Measurements from ENCODE around the gene PIGQ.
"Not testable (repeated sequence)": the region's sequence is repeated elsewhere in the genome, so short reads cannot be mapped to it uniquely, and the experiment has no call there.

The PIGQ gene

DNA sequence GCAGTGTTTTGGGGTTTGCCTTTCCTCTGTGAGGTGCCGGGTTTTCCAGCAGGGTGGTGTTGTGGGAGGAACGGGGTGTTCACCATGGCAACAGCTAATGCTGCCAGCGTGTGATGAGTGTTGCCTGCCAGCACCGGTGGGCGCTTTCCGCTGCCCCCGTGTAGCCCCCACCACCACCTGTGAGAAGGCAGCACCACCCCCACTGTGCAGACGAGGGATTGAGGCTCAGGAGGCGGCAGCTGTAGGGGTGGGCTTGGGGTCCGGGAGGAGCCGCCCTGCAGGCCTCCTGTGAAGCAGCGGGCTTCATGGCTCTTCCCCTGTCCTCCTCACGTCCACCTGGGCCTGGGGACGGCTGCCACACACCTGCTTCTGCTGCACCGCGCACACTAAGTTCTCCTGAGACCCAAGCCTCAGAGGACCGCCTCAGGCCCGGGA is 25.3 kb downstream of the PIGQ start:
- H3K9me3 ChIP-seq (ENCODE audit: control insufficient read depth, insufficient read depth, low read length): no peaks in the 10 kb centered on the region
- no peak for DNase-seq (ENCODE audit: low read depth, low spot score)
- H3K4me3 ChIP-seq (ENCODE audit: low read length): no peak overlapping the region
- H3K36me3 ChIP-seq (ENCODE audit: control insufficient read depth, insufficient read depth, low read length): peaks cover 6% of the 10 kb centered on the region; the same call in 1 of the 2 replicates
- H3K4me1 ChIP-seq (ENCODE audit: control insufficient read depth, insufficient read depth, low read length): peaks cover 3% of the 10 kb centered on the region; the same call in 1 of the 2 replicates
- no peak overlapping the region for H3K27ac ChIP-seq (ENCODE audit: low read length)
- no CpG with 5 or more reads among the region's 18 CpGs for WGBS (ENCODE audit: insufficient coverage, insufficient read length)
- no peaks in the 10 kb centered on the region for H3K27me3 ChIP-seq (ENCODE audit: control insufficient read depth, insufficient read depth, low read length)

- H3K9me3 ChIP-seq (ENCODE audit: control insufficient read depth, insufficient read depth, low read length): no peaks in the 10 kb centered on the region
- peaks cover 6% of the 10 kb centered on the region; the same call in 1 of the 2 replicates for H3K36me3 ChIP-seq (ENCODE audit: control insufficient read depth, insufficient read depth, low read length)
- H3K27ac ChIP-seq (ENCODE audit: low read length): no peak overlapping the region
- H3K4me3 ChIP-seq (ENCODE audit: low read length): no peak overlapping the region
- no peak for DNase-seq (ENCODE audit: low read depth, low spot score)
- H3K27me3 ChIP-seq (ENCODE audit: control insufficient read depth, insufficient read depth, low read length): no peaks in the 10 kb centered on the region
- peaks cover 1% of the 10 kb centered on the region; the same call in 1 of the 2 replicates for H3K4me1 ChIP-seq (ENCODE audit: control insufficient read depth, insufficient read depth, low read length)
- no CpG with 5 or more reads among the region's 34 CpGs for WGBS (ENCODE audit: insufficient coverage, insufficient read length)
These were observed 26.4 kb downstream of the PIGQ start for GRCh38 chr16:595942-596735.

- WGBS (ENCODE audit: insufficient coverage, insufficient read length): no CpG with 5 or more reads among the region's 12 CpGs
- H3K27me3 ChIP-seq (ENCODE audit: control insufficient read depth, insufficient read depth, low read length): no peaks in the 10 kb centered on the region
- DNase-seq (ENCODE audit: low read depth, low spot score): no peak
- no peak overlapping the region for H3K4me3 ChIP-seq (ENCODE audit: low read length)
- H3K4me1 ChIP-seq (ENCODE audit: control insufficient read depth, insufficient read depth, low read length): peaks cover 1% of the 10 kb centered on the region; the same call in 1 of the 2 replicates
- no peak overlapping the region for H3K27ac ChIP-seq (ENCODE audit: low read length)
- no peaks in the 10 kb centered on the region for H3K9me3 ChIP-seq (ENCODE audit: control insufficient read depth, insufficient read depth, low read length)
- peaks cover 6% of the 10 kb centered on the region; the same call in 1 of the 2 replicates for H3K36me3 ChIP-seq (ENCODE audit: control insufficient read depth, insufficient read depth, low read length)
These were observed 26.9 kb downstream of the PIGQ start for GRCh38 chr16:596736-597060.

DNA sequence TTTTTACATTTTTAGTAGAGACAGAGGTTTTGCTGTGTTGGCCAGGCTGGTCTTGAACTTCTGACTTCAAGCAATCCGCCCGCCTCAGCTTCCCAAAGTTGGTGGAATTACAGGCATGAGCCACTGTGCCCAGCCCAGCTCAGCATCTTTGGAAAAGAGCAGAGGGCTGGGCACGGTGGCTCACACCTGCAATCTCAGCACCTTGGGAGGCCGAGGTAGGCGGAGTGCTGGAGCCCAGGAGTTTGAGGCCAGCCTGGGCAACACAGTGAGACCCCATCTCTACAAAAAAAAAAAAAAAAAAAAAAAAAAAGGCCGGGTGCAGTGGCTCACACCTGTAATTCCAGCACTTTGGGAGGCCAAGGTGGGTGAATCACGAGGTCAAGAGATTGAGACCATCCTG is 27.9 kb downstream of the PIGQ start:
- H3K9me3 ChIP-seq (ENCODE audit: control insufficient read depth, insufficient read depth, low read length); H3K36me3 ChIP-seq (ENCODE audit: control insufficient read depth, insufficient read depth, low read length); H3K4me1 ChIP-seq (ENCODE audit: control insufficient read depth, insufficient read depth, low read length); H3K4me3 ChIP-seq (ENCODE audit: low read length); H3K27me3 ChIP-seq (ENCODE audit: control insufficient read depth, insufficient read depth, low read length); DNase-seq (ENCODE audit: low read depth, low spot score); H3K27ac ChIP-seq (ENCODE audit: low read length): not testable (repeated sequence)
- no CpG with 5 or more reads among the region's 7 CpGs for WGBS (ENCODE audit: insufficient coverage, insufficient read length)

- Histone ChIP-seq H3K27me3 (ENCODE audit: control insufficient read depth, insufficient read depth, low read length) (no peaks in the 10 kb centered on the region), H3K36me3 (ENCODE audit: control insufficient read depth, insufficient read depth, low read length) (peaks cover 6% of the 10 kb centered on the region; the same call in 1 of the 2 replicates), H3K4me3 (ENCODE audit: low read length) (no peak overlapping the region), H3K9me3 (ENCODE audit: control insufficient read depth, insufficient read depth, low read length) (no peaks in the 10 kb centered on the region), H3K27ac (ENCODE audit: low read length) (no peak overlapping the region), H3K4me1 (ENCODE audit: control insufficient read depth, insufficient read depth, low read length) (peaks cover 1% of the 10 kb centered on the region; the same call in 1 of the 2 replicates)
- WGBS (ENCODE audit: insufficient coverage, insufficient read length): no CpG with 5 or more reads among the region's 43 CpGs
- no peak for DNase-seq (ENCODE audit: low read depth, low spot score)
These were observed 29.3 kb downstream of the PIGQ start for GRCh38 chr16:598823-599739.

DNA sequence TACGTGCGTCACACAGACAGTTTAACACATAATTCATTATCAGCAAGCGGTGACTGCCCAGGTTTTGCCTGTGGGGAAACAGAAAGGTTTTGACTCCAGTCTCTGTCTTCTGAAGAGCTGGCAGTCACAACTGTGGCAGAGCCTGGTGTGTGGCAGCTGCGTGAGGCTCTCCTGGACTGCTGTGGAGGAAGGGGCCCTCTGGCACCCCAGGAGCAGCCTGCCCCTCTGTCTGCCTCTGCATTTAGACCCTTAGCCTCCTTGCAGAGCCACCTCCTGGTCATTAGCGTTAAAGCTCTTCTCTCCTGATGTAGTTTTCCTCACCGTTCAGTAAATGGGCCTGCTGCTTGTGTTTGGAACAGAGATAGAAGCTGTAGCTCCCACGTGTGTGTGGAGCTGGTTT is 31.0 kb downstream of the PIGQ start:
- WGBS (ENCODE audit: insufficient coverage, insufficient read length): no CpG with 5 or more reads among the region's 7 CpGs

DNA sequence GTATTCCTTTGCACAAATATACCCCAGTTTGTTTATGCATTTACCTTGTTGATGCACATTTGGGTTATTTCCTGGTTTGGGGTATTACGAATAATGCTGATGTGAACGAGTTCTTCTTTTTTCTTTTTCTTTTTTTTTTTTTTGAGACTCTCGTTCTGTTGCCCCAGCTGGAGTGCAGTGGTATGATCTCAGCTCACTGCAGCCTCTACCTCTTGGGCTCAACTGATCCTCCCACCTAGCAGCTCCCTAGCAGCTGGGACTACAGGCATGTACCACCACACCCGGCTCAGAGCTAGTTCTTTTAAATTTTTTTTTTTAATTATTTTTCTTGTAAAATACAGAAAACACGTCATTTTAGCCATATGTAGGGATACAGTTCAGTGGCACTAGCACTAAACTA is 34.2 kb downstream of the PIGQ start:
- Histone ChIP-seq H3K27ac (ENCODE audit: low read length) (no peak overlapping the region), H3K4me3 (ENCODE audit: low read length) (no peak overlapping the region), H3K9me3 (ENCODE audit: control insufficient read depth, insufficient read depth, low read length) (no peaks in the 10 kb centered on the region), H3K27me3 (ENCODE audit: control insufficient read depth, insufficient read depth, low read length) (no peaks in the 10 kb centered on the region), H3K4me1 (ENCODE audit: control insufficient read depth, insufficient read depth, low read length) (peaks cover 1% of the 10 kb centered on the region; the same call in 1 of the 2 replicates), H3K36me3 (ENCODE audit: control insufficient read depth, insufficient read depth, low read length) (peaks cover 3% of the 10 kb centered on the region; the same call in 1 of the 2 replicates)
- no peak for DNase-seq (ENCODE audit: low read depth, low spot score)
- WGBS (ENCODE audit: insufficient coverage, insufficient read length): no CpG with 5 or more reads among the region's 5 CpGs

More for the DNA sequence above, 31.0 kb downstream of the PIGQ start:
- no peaks in the 10 kb centered on the region for H3K27me3 ChIP-seq (ENCODE audit: control insufficient read depth, insufficient read depth, low read length)
- no peak overlapping the region for H3K4me3 ChIP-seq (ENCODE audit: low read length)
- H3K9me3 ChIP-seq (ENCODE audit: control insufficient read depth, insufficient read depth, low read length): no peaks in the 10 kb centered on the region
- H3K36me3 ChIP-seq (ENCODE audit: control insufficient read depth, insufficient read depth, low read length): peaks cover 6% of the 10 kb centered on the region; the same call in 1 of the 2 replicates
- H3K4me1 ChIP-seq (ENCODE audit: control insufficient read depth, insufficient read depth, low read length): peaks cover 1% of the 10 kb centered on the region; the same call in 1 of the 2 replicates
- DNase-seq (ENCODE audit: low read depth, low spot score): no peak
- H3K27ac ChIP-seq (ENCODE audit: low read length): no peak overlapping the region

- WGBS (ENCODE audit: insufficient coverage, insufficient read length): no CpG with 5 or more reads among the region's 22 CpGs
- no peaks in the 10 kb centered on the region for H3K9me3 ChIP-seq (ENCODE audit: control insufficient read depth, insufficient read depth, low read length)
- no peak overlapping the region for H3K27ac ChIP-seq (ENCODE audit: low read length)
- H3K4me3 ChIP-seq (ENCODE audit: low read length): no peak overlapping the region
- H3K27me3 ChIP-seq (ENCODE audit: control insufficient read depth, insufficient read depth, low read length): no peaks in the 10 kb centered on the region
- H3K36me3 ChIP-seq (ENCODE audit: control insufficient read depth, insufficient read depth, low read length): no peaks in the 10 kb centered on the region
- H3K4me1 ChIP-seq (ENCODE audit: control insufficient read depth, insufficient read depth, low read length): no peaks in the 10 kb centered on the region
- no peak for DNase-seq (ENCODE audit: low read depth, low spot score)
These were observed 37.0 kb downstream of the PIGQ start for GRCh38 chr16:606656-607307.

GRCh38 chr16:608019-608418 is 38.3 kb downstream of the PIGQ start:
- Histone ChIP-seq H3K4me3 (ENCODE audit: low read length) (no peak overlapping the region), H3K4me1 (ENCODE audit: control insufficient read depth, insufficient read depth, low read length) (no peaks in the 10 kb centered on the region), H3K36me3 (ENCODE audit: control insufficient read depth, insufficient read depth, low read length) (no peaks in the 10 kb centered on the region), H3K27me3 (ENCODE audit: control insufficient read depth, insufficient read depth, low read length) (no peaks in the 10 kb centered on the region), H3K27ac (ENCODE audit: low read length) (no peak overlapping the region), H3K9me3 (ENCODE audit: control insufficient read depth, insufficient read depth, low read length) (no peaks in the 10 kb centered on the region)
- DNase-seq (ENCODE audit: low read depth, low spot score): no peak
- WGBS (ENCODE audit: insufficient coverage, insufficient read length): no CpG with 5 or more reads among the region's 10 CpGs

- DNase-seq (ENCODE audit: low read depth, low spot score): no peak
- H3K27me3 ChIP-seq (ENCODE audit: control insufficient read depth, insufficient read depth, low read length): no peaks in the 10 kb centered on the region
- no peak overlapping the region for H3K4me3 ChIP-seq (ENCODE audit: low read length)
- H3K27ac ChIP-seq (ENCODE audit: low read length): no peak overlapping the region
- H3K36me3 ChIP-seq (ENCODE audit: control insufficient read depth, insufficient read depth, low read length): no peaks in the 10 kb centered on the region; the same call in 1 of the 2 replicates
- no peaks in the 10 kb centered on the region for H3K9me3 ChIP-seq (ENCODE audit: control insufficient read depth, insufficient read depth, low read length)
- H3K4me1 ChIP-seq (ENCODE audit: control insufficient read depth, insufficient read depth, low read length): no peaks in the 10 kb centered on the region
- no CpG with 5 or more reads among the region's 13 CpGs for WGBS (ENCODE audit: insufficient coverage, insufficient read length)
These were observed 39.5 kb downstream of the PIGQ start for GRCh38 chr16:609316-609715.

Measured in iPS DF 6.9 (cell line).